Measurements from ENCODE around the gene USP10.

The USP10 gene

DNA sequence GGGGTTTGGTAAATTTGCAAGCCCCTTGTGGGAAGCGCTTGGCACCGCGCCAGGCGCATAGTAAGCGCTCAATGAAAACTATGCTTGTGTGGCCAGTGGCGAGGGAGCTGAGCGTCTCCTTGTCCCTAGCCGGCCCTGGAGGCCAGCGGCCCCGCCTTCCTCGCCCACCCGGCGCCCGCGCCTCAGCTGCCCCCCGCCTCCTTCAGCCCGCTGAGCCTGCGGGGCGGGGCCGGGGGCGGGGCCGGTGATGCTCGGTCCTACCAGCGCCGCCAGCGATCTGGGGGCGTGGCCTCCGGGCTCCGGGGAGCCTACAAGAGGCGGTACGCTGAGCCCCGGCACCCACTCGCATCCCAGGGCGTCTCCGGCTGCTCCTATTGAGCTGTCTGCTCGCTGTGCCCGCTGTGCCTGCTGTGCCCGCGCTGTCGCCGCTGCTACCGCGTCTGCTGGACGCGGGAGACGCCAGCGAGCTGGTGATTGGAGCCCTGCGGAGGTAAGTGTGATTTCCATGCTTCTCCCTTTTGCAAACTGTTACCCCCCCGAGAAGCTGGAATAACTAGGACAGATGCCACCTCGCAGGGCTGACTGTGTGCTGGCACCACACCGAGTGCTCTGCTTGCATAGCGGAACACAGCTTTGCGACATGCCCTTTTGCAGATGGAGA lies 120.0 kb downstream of the USP10 start, which contains the start of gene CRISPLD2:
CRISPLD2 (plus strand) TSS at position 342 of the 661 bp plus-strand sequence. CDS start 18,511 bp downstream, outside the sequence.
- in situ Hi-C loops (cut with MboI; ENCODE audit: low sequenced_read_pairs, unreplicated experiment): no loop called here
- DNase-seq (ENCODE audit: low spot score): peak; percentile 89
- TF ChIP-seq, protein P1, sequence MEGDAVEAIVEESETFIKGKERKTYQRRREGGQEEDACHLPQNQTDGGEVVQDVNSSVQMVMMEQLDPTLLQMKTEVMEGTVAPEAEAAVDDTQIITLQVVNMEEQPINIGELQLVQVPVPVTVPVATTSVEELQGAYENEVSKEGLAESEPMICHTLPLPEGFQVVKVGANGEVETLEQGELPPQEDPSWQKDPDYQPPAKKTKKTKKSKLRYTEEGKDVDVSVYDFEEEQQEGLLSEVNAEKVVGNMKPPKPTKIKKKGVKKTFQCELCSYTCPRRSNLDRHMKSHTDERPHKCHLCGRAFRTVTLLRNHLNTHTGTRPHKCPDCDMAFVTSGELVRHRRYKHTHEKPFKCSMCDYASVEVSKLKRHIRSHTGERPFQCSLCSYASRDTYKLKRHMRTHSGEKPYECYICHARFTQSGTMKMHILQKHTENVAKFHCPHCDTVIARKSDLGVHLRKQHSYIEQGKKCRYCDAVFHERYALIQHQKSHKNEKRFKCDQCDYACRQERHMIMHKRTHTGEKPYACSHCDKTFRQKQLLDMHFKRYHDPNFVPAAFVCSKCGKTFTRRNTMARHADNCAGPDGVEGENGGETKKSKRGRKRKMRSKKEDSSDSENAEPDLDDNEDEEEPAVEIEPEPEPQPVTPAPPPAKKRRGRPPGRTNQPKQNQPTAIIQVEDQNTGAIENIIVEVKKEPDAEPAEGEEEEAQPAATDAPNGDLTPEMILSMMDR (IDR thresholded peaks at IDR 0.05; ENCODE audit: borderline replicate concordance, control extremely low read depth, extremely low read depth, insufficient read depth, missing control alignments): no peak

DNA sequence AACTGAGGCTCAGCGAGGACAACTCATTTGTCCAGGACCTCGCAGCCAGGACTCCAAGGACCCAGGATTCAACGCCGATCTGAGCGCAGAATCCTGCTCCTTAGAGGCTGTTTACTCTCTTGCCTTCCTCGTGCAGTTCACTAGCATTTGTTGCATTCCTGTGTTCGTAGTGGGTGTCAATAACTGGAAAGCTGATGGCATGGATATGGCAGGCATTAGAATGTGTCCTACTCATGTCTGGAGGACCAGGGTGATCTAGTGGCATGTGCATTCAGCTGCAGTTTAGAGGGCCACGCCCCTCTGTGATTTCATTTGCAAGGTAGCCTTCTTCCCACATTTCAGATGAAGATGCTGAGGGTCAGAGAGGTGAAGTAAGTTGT lies 120.5 kb downstream of the USP10 start:
- in situ Hi-C loops (cut with MboI; ENCODE audit: low sequenced_read_pairs, unreplicated experiment): no loop called here
- DNase-seq (ENCODE audit: low spot score): no peak
- TF ChIP-seq, protein P1 (IDR thresholded peaks at IDR 0.05; ENCODE audit: borderline replicate concordance, control extremely low read depth, extremely low read depth, insufficient read depth, missing control alignments): no peak

- TF ChIP-seq, protein P1 (IDR thresholded peaks at IDR 0.05; ENCODE audit: borderline replicate concordance, control extremely low read depth, extremely low read depth, insufficient read depth, missing control alignments): no peak
- in situ Hi-C loops (cut with MboI; ENCODE audit: low sequenced_read_pairs, unreplicated experiment): no loop called here
- DNase-seq (ENCODE audit: low spot score): no peak
Measured at GRCh38 chr16:84820771-84821170, 121.0 kb downstream of the USP10 start.

DNA sequence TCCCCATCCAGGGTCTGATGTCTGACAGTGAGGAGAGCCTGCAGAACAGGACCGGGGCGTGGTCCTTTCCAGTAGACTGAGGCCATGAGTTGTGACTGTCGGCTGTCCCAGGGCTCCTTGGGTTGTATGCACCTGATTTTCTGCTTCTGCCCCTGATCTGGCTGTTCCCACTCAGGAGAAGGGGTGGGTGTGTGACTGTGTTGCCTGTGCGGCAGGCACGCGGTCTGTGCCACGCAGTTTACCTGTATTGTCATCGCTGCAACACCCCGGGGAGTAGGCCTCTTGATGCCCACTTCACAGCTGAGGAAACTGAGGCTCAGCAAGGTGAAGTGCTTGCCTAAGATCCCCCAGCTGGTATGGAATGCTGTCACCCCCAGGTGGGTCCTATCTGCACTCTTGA lies 121.4 kb downstream of the USP10 start:
- no peak for DNase-seq (ENCODE audit: low spot score)
- TF ChIP-seq, protein P1 (IDR thresholded peaks at IDR 0.05; ENCODE audit: borderline replicate concordance, control extremely low read depth, extremely low read depth, insufficient read depth, missing control alignments): no peak
- in situ Hi-C loops (cut with MboI; ENCODE audit: low sequenced_read_pairs, unreplicated experiment): no loop called here

DNA sequence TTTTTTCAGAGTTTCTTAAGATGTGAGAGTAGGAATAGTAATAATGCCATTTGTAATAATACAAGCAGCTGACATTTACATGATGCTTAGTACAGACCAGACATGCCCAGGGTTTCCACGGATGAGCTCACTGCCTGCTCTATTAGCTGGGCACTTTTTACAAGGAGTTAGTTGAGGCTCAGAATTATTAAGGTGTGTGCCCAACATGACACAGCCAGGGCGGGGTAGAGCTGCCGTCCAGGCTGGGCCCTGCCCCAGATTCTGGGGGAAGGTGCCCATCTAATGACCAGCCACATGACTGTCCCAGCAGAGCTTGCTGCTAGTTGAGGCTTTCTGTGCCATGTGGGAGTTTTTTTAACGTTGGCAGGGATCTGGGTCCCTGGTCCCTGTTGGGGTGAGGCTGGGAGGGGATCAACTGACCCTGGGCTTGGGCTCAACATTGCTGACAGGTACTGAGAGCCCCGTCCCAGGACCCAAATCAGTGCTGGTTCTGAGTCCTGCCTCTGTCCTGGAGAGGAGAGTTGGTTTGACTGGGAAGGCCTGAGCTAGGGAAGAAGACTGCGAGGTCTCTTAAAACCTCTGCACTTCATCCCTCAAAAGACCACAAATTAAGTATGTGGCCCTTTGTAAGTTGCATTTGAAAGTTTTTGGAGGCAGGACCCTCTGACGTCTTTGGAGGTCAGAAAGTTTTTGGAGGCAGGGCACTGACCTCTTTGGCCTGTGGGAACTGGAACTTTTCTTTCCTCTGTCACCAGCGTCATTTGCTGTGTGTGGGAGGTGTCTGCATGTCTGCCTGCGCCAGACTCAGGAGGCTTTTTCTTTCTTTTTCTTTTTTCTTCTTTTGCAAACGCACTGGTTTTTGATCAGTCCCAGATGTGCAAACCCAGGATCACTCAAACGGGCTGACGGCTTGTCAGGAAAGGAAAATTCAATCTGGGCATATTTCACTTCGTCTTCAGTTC lies 122.2 kb downstream of the USP10 start:
- in situ Hi-C loops (cut with MboI; ENCODE audit: low sequenced_read_pairs, unreplicated experiment): no loop called here
- TF ChIP-seq, protein P1 (IDR thresholded peaks at IDR 0.05; ENCODE audit: borderline replicate concordance, control extremely low read depth, extremely low read depth, insufficient read depth, missing control alignments): no peak
- DNase-seq (ENCODE audit: low spot score): no peak

- DNase-seq (ENCODE audit: low spot score): no peak
- TF ChIP-seq, protein P1 (IDR thresholded peaks at IDR 0.05; ENCODE audit: borderline replicate concordance, control extremely low read depth, extremely low read depth, insufficient read depth, missing control alignments): no peak
- in situ Hi-C loops (cut with MboI; ENCODE audit: low sequenced_read_pairs, unreplicated experiment): no loop called here
Measured at GRCh38 chr16:84822990-84823389, 123.2 kb downstream of the USP10 start.
